Measurements from ENCODE around the gene C12orf56.

Gene C12orf56

DNA sequence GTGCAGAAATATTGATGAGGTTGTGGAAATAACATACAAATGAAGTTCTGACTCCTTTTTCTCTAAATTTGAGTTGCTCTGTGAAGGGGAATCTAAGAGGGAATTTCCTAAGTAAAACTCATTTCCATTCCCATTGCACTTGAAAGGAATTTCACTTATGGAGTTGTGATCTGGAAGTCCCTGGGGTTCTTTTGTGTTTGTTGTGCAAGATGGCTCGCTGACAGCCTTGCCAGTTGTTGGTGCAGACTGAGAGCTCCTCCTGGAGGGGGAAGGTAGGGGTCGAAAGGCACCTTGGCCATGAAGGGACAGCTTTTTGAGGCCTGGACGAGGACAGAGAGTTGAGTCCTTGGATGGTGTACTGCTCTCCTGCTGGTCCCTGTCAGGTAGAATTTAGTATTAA lies 72.0 kb downstream of the C12orf56 start:
- Histone ChIP-seq H3K9me3 (no peaks in the 10 kb centered on the region), H3K27ac (no peak overlapping the region), H3K4me1 (ENCODE audit: control insufficient read depth in 1 of 2, insufficient read depth in 1 of 2, low read depth in 1 of 2, low read length in 1 of 2) (no peaks in the 10 kb centered on the region), H3K27me3 (no peaks in the 10 kb centered on the region), H3K4me3 (ENCODE audit: low read depth in 1 of 2, low read length in 1 of 2) (no peak overlapping the region), H3K36me3 (no peaks in the 10 kb centered on the region)
- TF ChIP-seq, protein P1, sequence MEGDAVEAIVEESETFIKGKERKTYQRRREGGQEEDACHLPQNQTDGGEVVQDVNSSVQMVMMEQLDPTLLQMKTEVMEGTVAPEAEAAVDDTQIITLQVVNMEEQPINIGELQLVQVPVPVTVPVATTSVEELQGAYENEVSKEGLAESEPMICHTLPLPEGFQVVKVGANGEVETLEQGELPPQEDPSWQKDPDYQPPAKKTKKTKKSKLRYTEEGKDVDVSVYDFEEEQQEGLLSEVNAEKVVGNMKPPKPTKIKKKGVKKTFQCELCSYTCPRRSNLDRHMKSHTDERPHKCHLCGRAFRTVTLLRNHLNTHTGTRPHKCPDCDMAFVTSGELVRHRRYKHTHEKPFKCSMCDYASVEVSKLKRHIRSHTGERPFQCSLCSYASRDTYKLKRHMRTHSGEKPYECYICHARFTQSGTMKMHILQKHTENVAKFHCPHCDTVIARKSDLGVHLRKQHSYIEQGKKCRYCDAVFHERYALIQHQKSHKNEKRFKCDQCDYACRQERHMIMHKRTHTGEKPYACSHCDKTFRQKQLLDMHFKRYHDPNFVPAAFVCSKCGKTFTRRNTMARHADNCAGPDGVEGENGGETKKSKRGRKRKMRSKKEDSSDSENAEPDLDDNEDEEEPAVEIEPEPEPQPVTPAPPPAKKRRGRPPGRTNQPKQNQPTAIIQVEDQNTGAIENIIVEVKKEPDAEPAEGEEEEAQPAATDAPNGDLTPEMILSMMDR (IDR thresholded peaks at IDR 0.05) = no peak

DNA sequence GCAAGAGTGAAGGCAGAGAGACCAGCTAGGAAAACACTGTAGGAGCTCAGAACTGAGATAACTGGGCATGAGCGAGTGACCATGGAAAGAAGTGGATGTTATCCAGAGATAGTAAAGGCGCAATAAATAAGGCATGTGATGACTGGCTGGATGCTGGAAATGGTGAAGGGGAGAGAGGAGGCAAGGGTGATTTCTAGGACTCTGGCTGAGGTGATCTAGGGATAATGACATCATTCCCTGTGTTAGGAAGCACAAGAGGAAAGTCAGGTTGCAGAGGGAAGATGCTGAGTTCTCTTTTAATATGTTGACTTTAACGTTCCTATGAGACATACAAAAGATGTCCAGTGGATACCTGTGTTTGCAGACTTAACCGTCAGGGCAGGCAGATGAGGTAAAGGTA lies 78.7 kb downstream of the C12orf56 start:
- peaks cover 2% of the 10 kb centered on the region for H3K27me3 ChIP-seq
- TF ChIP-seq, protein P1 (IDR thresholded peaks at IDR 0.05) = no peak
- H3K27ac ChIP-seq = no peak overlapping the region
- no peaks in the 10 kb centered on the region for H3K36me3 ChIP-seq
- no peak overlapping the region for H3K4me3 ChIP-seq (ENCODE audit: low read depth in 1 of 2, low read length in 1 of 2)
- H3K4me1 ChIP-seq (ENCODE audit: control insufficient read depth in 1 of 2, insufficient read depth in 1 of 2, low read depth in 1 of 2, low read length in 1 of 2) = no peaks in the 10 kb centered on the region
- H3K9me3 ChIP-seq = no peaks in the 10 kb centered on the region

DNA sequence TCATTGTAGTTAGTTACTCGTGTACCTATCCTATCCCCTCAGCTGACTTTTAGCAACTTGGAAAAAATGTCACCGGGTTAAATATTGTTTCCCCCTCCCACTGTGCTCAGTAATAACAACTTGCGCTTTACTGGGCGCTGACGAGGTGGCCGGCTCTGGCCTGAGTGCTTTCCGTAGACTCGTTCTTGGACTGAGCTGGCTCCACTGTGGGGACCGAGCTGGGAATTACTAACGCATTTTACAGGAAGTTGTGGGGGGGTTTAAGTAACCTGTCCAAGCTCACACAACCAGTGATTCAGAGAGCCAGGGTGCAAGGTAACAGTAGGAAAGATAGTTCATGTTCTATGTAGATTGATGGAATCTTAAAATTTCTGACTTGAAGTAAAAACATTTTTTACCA lies 86.0 kb downstream of the C12orf56 start:
- H3K4me1 ChIP-seq (ENCODE audit: control insufficient read depth in 1 of 2, insufficient read depth in 1 of 2, low read depth in 1 of 2, low read length in 1 of 2) = no peaks in the 10 kb centered on the region

GRCh38 chr12:64299628-64300027 lies 90.9 kb downstream of the C12orf56 start:
- Histone ChIP-seq H3K4me1 (ENCODE audit: control insufficient read depth in 1 of 2, insufficient read depth in 1 of 2, low read depth in 1 of 2, low read length in 1 of 2) (no peaks in the 10 kb centered on the region), H3K9me3 (no peaks in the 10 kb centered on the region), H3K27ac (no peak overlapping the region), H3K27me3 (no peaks in the 10 kb centered on the region), H3K4me3 (ENCODE audit: low read depth in 1 of 2, low read length in 1 of 2) (no peak overlapping the region), H3K36me3 (no peaks in the 10 kb centered on the region)
- TF ChIP-seq, protein P1 (IDR thresholded peaks at IDR 0.05) = no peak

More for the DNA sequence above, 86.0 kb downstream of the C12orf56 start:
- Histone ChIP-seq H3K36me3 (no peaks in the 10 kb centered on the region), H3K9me3 (no peaks in the 10 kb centered on the region), H3K27ac (no peak overlapping the region), H3K4me3 (ENCODE audit: low read depth in 1 of 2, low read length in 1 of 2) (no peak overlapping the region), H3K27me3 (peaks cover 6% of the 10 kb centered on the region)
- TF ChIP-seq, protein P1 (IDR thresholded peaks at IDR 0.05) = no peak

DNA sequence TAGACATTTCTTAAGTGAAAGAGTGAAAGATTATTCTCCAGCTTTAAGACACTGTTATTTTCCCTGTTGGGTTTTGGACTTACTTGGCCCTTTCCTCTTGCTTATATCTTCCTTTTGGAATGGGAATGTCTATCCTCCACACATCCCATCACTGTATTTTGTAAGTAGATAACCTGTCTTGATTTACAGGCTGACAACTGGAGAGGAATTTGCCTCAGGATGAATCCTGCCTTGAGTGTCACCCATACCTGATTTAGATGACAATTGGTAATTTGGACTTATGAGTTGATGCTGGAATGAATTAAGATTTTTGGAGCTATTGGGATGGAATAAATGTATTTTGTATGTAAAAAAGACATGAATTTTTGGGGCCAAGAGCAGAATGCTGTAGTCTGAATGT lies 94.3 kb downstream of the C12orf56 start:
- Histone ChIP-seq H3K27me3 (no peaks in the 10 kb centered on the region), H3K4me1 (ENCODE audit: control insufficient read depth in 1 of 2, insufficient read depth in 1 of 2, low read depth in 1 of 2, low read length in 1 of 2) (no peaks in the 10 kb centered on the region), H3K27ac (no peak overlapping the region), H3K4me3 (ENCODE audit: low read depth in 1 of 2, low read length in 1 of 2) (no peak overlapping the region), H3K9me3 (no peaks in the 10 kb centered on the region), H3K36me3 (no peaks in the 10 kb centered on the region)
- TF ChIP-seq, protein P1 (IDR thresholded peaks at IDR 0.05) = no peak

All from neutrophil (primary cell).